Measurements from ENCODE around the gene NCLN. TPM values are rescaled to one million over a fixed set of nuclear protein-coding genes. Genes with fewer than 3 reads are reported as not detected.
"Not testable (repeated sequence)": the region's sequence is repeated elsewhere in the genome, so short reads cannot be mapped to it uniquely, and the experiment has no call there.

Gene NCLN
- total RNA-seq, 2 donors from 2014 or later: 48.6 to 68.5 TPM

DNA sequence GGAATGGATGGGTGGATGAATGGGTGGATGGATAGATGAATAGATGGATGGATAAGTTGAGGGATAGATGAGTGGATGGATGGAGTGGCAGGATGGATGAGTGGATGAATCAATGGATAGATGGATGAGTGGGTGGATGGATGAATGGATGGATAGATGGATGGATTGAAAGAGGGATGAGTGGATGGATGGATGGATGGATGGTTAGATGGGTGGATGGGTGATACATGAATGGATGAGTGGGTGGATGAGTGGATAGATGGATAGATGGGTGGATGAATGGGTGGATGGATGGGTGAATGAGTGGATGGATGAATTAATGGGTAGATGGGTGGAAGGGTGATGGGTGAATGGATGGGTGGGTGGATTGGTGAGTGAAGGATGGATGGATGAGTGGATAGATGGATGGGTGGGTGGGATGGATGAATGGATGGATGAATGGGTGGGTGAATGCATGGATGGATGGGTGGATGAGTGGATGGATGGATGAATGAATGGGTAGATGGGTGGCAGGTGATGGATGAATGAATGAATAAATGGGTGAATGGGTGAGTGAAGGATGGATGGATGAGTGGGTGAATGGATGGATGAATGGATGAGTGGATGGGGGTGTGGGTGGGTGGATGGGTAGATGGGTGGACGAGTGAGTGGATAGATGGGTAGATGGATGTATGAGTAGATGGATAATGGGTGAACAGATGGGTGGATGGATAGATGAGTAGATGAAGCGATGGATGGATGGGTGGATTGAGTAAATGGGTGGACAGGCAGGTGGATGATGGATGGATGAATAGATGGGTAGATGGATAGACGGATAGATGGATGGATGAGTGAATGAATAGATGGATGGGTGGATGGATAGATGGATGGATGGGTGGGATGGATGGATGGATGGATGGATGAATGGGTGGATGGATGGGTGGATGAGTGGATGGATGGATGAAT lies 32.2 kb upstream of the NCLN start:
- TF ChIP-seq, protein P1, sequence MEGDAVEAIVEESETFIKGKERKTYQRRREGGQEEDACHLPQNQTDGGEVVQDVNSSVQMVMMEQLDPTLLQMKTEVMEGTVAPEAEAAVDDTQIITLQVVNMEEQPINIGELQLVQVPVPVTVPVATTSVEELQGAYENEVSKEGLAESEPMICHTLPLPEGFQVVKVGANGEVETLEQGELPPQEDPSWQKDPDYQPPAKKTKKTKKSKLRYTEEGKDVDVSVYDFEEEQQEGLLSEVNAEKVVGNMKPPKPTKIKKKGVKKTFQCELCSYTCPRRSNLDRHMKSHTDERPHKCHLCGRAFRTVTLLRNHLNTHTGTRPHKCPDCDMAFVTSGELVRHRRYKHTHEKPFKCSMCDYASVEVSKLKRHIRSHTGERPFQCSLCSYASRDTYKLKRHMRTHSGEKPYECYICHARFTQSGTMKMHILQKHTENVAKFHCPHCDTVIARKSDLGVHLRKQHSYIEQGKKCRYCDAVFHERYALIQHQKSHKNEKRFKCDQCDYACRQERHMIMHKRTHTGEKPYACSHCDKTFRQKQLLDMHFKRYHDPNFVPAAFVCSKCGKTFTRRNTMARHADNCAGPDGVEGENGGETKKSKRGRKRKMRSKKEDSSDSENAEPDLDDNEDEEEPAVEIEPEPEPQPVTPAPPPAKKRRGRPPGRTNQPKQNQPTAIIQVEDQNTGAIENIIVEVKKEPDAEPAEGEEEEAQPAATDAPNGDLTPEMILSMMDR (IDR thresholded peaks at IDR 0.05): no peak
- TF ChIP-seq POLR2AphosphoS5 (IDR thresholded peaks at IDR 0.05) (no peak), POLR2A (IDR thresholded peaks at IDR 0.05) (no peak)
- intact Hi-C loops (cut with DNase I): no loop called here
- Histone ChIP-seq H3K27ac (no peak overlapping the region), H3K4me1 (replicated peaks) (no peaks in the 10 kb centered on the region), H3K9me3 (no peaks in the 10 kb centered on the region), H3K36me3 (no peaks in the 10 kb centered on the region), H3K27me3 (replicated peaks; ENCODE audit: insufficient read depth) (no peaks in the 10 kb centered on the region), H3K4me3 (no peak overlapping the region)
- DNase-seq (ENCODE audit: low spot score): no peak
- 89% methylated on average over 3 of the region's 3 CpGs for WGBS

- DNase-seq (ENCODE audit: low spot score); intact Hi-C loops (cut with DNase I); H3K9me3 ChIP-seq; H3K4me3 ChIP-seq; H3K27me3 ChIP-seq (replicated peaks; ENCODE audit: insufficient read depth); H3K36me3 ChIP-seq; H3K4me1 ChIP-seq (replicated peaks): not testable (repeated sequence)
- 91% methylated on average over 3 of the region's 3 CpGs for WGBS
- H3K27ac ChIP-seq: peak overlapping the region; percentile 37 to 41
Observed at GRCh38 chr19:3154447-3154846, 31.3 kb upstream of the NCLN start.

GRCh38 chr19:3154957-3155736 lies 30.6 kb upstream of the NCLN start:
- H3K4me3 ChIP-seq: no peak overlapping the region
- WGBS: 50% methylated on average over 21 of the region's 21 CpGs

GRCh38 chr19:3157096-3157845 lies 28.5 kb upstream of the NCLN start:
- Histone ChIP-seq H3K27me3 (replicated peaks; ENCODE audit: insufficient read depth) (no peaks in the 10 kb centered on the region), H3K4me3 (no peak overlapping the region), H3K36me3 (no peaks in the 10 kb centered on the region), H3K4me1 (replicated peaks) (no peaks in the 10 kb centered on the region), H3K9me3 (no peaks in the 10 kb centered on the region), H3K27ac (no peak overlapping the region)
- intact Hi-C loops (cut with DNase I): no loop called here
- WGBS: 81% methylated on average over 23 of the region's 23 CpGs
- DNase-seq (ENCODE audit: low spot score): no peak
- TF ChIP-seq, protein P1 (IDR thresholded peaks at IDR 0.05): no peak

More at GRCh38 chr19:3154957-3155736, 30.6 kb upstream of the NCLN start:
- Histone ChIP-seq H3K4me1 (replicated peaks) (no peaks in the 10 kb centered on the region), H3K36me3 (no peaks in the 10 kb centered on the region), H3K27me3 (replicated peaks; ENCODE audit: insufficient read depth) (no peaks in the 10 kb centered on the region), H3K9me3 (no peaks in the 10 kb centered on the region), H3K27ac (peak overlapping the region; percentile 37 to 41)
- intact Hi-C loops (cut with DNase I): no loop called here
- TF ChIP-seq POLR2AphosphoS5 (IDR thresholded peaks at IDR 0.05) (peak; percentile 82), POLR2A (IDR thresholded peaks at IDR 0.05) (no peak)
- peak; percentile 57 for DNase-seq (ENCODE audit: low spot score)

- Histone ChIP-seq H3K27me3 (replicated peaks; ENCODE audit: insufficient read depth) (no peaks in the 10 kb centered on the region), H3K9me3 (no peaks in the 10 kb centered on the region), H3K4me3 (no peak overlapping the region), H3K36me3 (no peaks in the 10 kb centered on the region), H3K27ac (no peak overlapping the region), H3K4me1 (replicated peaks) (no peaks in the 10 kb centered on the region)
- intact Hi-C loops (cut with DNase I): no loop called here
- TF ChIP-seq POLR2A (IDR thresholded peaks at IDR 0.05) (no peak), POLR2AphosphoS5 (IDR thresholded peaks at IDR 0.05) (no peak)
- TF ChIP-seq, protein P1 (IDR thresholded peaks at IDR 0.05): no peak
- DNase-seq (ENCODE audit: low spot score): no peak
- WGBS: 64% methylated on average over 8 of the region's 8 CpGs
Observed at GRCh38 chr19:3159565-3159964, 26.2 kb upstream of the NCLN start.

Measured in prostate gland (tissue), 2 donors.